B cell (primary cell): ENCODE data around the gene SLC9A6. TPM values are rescaled to one million over a fixed set of nuclear protein-coding genes. Genes with fewer than 3 reads are reported as not detected.

Experiments
- ATAC-seq: fragments of 200-7000 bp; cut with Tn5 transposase; one replicate; pipeline ENCODE4 v1.10.0; 2021; ENCODE audit warnings: low read depth, mild to moderate bottlenecking, moderate number of reproducible peaks, moderate library complexity
- CTCF ChIA-PET: fragments of 350-600 bp; sonication (Branson Sonifier 250); formaldehyde crosslinking; loops from one replicate; lab custom pipeline; 2021; ENCODE audit warnings: antibody characterized with exemption, inconsistent platforms; lab: Charles Lee
- POLR2A ChIA-PET: fragments of 350-600 bp; sonication (Branson Sonifier 250); formaldehyde crosslinking; loops from one replicate; lab custom pipeline; 2021; ENCODE audit warnings: antibody characterized with exemption; lab: Charles Lee
- DNase-seq: peaks from one replicate; pipeline ENCODE4 v3.0.0; 2013
- H2AFZ ChIP-seq: 2 replicates; pipeline ENCODE4 v1.6.1; 2012; ENCODE audit warnings: mild to moderate bottlenecking, low read depth, low read length; ENCODE audit not compliant: insufficient read depth, poor library complexity, severe bottlenecking
- H3K27ac ChIP-seq, 2 donors: 1 replicate in 1 of 2; 2 replicates in 1 of 2; pipeline ENCODE4 v1.5.1; 2012 to 2013; ENCODE audit warnings: low read length in 2 of 2, mild to moderate bottlenecking in 2 of 2, moderate library complexity in 1 of 2
- H3K27me3 ChIP-seq, 4 experiments: fragments of 200-600 bp in 1 of 4; sonication (generic) in 1 of 4; replicated peaks in 1 of 4; 1 replicate in 2 of 4; 2 replicates in 2 of 4; pipeline versions ENCODE4 v1.6.1 to v1.7.0; 2013 to 2016; ENCODE audit warnings: low read length in 3 of 4, mild to moderate bottlenecking in 2 of 4, mixed read lengths in 1 of 4, moderate library complexity in 1 of 4; ENCODE audit not compliant: insufficient read depth in 4 of 4, control insufficient read depth in 3 of 4; ENCODE audit errors: control extremely low read depth in 1 of 4
- H3K36me3 ChIP-seq, 2 experiments: replicated peaks in 1 of 2; 1 replicate in 1 of 2; 2 replicates in 1 of 2; pipeline versions ENCODE4 v1.6.1 to v1.7.1; 2013; ENCODE audit warnings: low read length in 1 of 2; ENCODE audit not compliant: insufficient read depth in 2 of 2, control insufficient read depth in 1 of 2; ENCODE audit errors: control extremely low read depth in 1 of 2, extremely low read depth in 1 of 2
- H3K4me1 ChIP-seq, 2 donors: fragments of 200-600 bp in 1 of 2; sonication (generic) in 1 of 2; 1 replicate in 1 of 2; 2 replicates in 1 of 2; pipeline versions ENCODE4 v1.5.1 to v1.6.1; 2013 to 2017; ENCODE audit warnings: low read length in 2 of 2; ENCODE audit not compliant: control insufficient read depth in 2 of 2, insufficient read depth in 2 of 2
- H3K4me2 ChIP-seq: replicated peaks from 2 replicates; pipeline ENCODE3; 2012; ENCODE audit warnings: mild to moderate bottlenecking, low read depth, low read length; ENCODE audit not compliant: poor library complexity, severe bottlenecking
- H3K4me3 ChIP-seq, 5 experiments: fragments of 200-600 bp in 1 of 5; sonication (generic) in 1 of 5; 1 replicate in 3 of 5; 2 replicates in 2 of 5; pipeline versions ENCODE4 v1.5.1 to v1.7.0; 2011 to 2016; ENCODE audit warnings: low read length in 4 of 5, mild to moderate bottlenecking in 4 of 5, low read depth in 2 of 5, control low read depth in 1 of 5, moderate library complexity in 1 of 5; ENCODE audit not compliant: insufficient read depth in 1 of 5; ENCODE audit errors: control extremely low read depth in 1 of 5, extremely low read depth in 1 of 5
- H3K79me2 ChIP-seq: fragments of 200-600 bp; sonication (generic); one replicate; pipeline ENCODE4 v1.6.0; 2016; ENCODE audit warnings: low read length; ENCODE audit not compliant: control insufficient read depth, insufficient read depth
- H3K9ac ChIP-seq: fragments of 200-600 bp; sonication (generic); 2 replicates; pipeline ENCODE4 v1.6.1; 2017; ENCODE audit warnings: mild to moderate bottlenecking, low read length, moderate library complexity
- H3K9me3 ChIP-seq, 3 donors: one replicate each; pipeline versions ENCODE4 v1.6.1 to v1.7.1; 2013; ENCODE audit warnings: low read length in 2 of 3; ENCODE audit not compliant: control insufficient read depth in 2 of 3, insufficient read depth in 1 of 3; ENCODE audit errors: control extremely low read depth in 1 of 3
- H4K20me1 ChIP-seq: 2 replicates; pipeline ENCODE4 v1.6.0; 2012; ENCODE audit warnings: mild to moderate bottlenecking, low read length; ENCODE audit not compliant: insufficient read depth, control insufficient read depth, poor library complexity, severe bottlenecking
- H3K27ac Mint-ChIP-seq: one replicate; pipeline ENCODE4 v1.8.0; 2021; ENCODE audit warnings: mixed read lengths
- H3K27me3 Mint-ChIP-seq: one replicate; pipeline ENCODE4 v1.8.0; 2021; ENCODE audit warnings: mixed read lengths
- H3K4me1 Mint-ChIP-seq: one replicate; pipeline ENCODE4 v1.8.0; 2021; ENCODE audit warnings: mixed read lengths
- H3K4me3 Mint-ChIP-seq: one replicate; pipeline ENCODE4 v1.8.0; 2021; ENCODE audit warnings: mixed read lengths
- H3K9me3 Mint-ChIP-seq: one replicate; pipeline ENCODE4 v1.8.0; 2022; ENCODE audit warnings: mixed read lengths; ENCODE audit not compliant: insufficient read depth
- EZH2 ChIP-seq: IDR thresholded peaks from 2 replicates; pipeline ENCODE4 v1.6.1; 2012; ENCODE audit warnings: borderline replicate concordance, low read depth, mild to moderate bottlenecking, moderate library complexity, low read length; ENCODE audit not compliant: insufficient read depth, poor library complexity, severe bottlenecking
- WGBS: methylation state at CpG from one replicate; pipeline ENCODE4 v1.1.5; 2013; ENCODE audit warnings: missing lambda C conversion rate; ENCODE audit not compliant: insufficient coverage; 5-methylcytosine and 5-hydroxymethylcytosine counted together
- intact Hi-C: fragments of 100-400 bp; cut with micrococcal nuclease; formaldehyde crosslinking; loops from one replicate; pipeline ENCODE4 v1.10.0; 2022
- polyA plus RNA-seq: library from polyadenylated mRNA; depleted of rRNA; stranded (reverse); fragments of >200 nt; gene quantifications from 2 replicates; pipeline ENCODE4 v1.2.3, GENCODE V29; 2012
- total RNA-seq, 2 donors: library from RNA; stranded (reverse); fragments of 120-200 nt in 1 of 2; gene quantifications; 1 replicate in 1 of 2; 2 replicates in 1 of 2; pipeline versions ENCODE4 v1.2.3 to v1.2.4, GENCODE V29; 2013 to 2022
- TF ChIP-seq, protein P1 (sequence below): fragments of 200-600 bp; IDR thresholded peaks from one replicate; pipeline ENCODE4 v1.8.0; 2022; ENCODE audit warnings: antibody characterized with exemption, mild to moderate bottlenecking

Gene SLC9A6
- total and polyA plus RNA-seq, 2 donors (not counting 1 experiment from before 2014, with no cell fraction given): 3.1 to 14.5 TPM

DNA sequence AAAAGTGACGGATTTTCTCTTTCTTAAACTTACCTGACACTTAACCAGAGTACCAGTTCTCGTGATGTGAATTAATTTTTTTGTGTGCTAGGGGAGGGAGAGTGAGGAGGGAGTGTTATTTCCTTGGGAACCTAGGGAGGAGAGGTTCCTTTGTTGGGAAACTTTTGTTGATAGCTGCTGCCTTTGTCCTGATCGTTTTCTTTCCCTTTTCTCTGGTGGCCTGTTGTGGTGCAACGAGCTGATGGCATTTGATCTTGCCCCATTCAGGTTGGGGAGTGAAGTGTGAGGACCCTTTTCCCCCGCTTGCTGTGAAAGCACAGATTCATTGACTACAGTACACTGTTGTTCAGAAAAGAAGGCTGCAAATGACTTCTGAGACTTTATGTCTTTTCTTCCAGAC lies 59.8 kb downstream of the SLC9A6 start:
- Histone ChIP-seq H3K4me2 (no peak overlapping the region), H3K4me1 (no peaks in the 10 kb centered on the region), H2AFZ (no peak overlapping the region), H3K9me3 (no peaks in the 10 kb centered on the region), H3K27me3 (no peaks in the 10 kb centered on the region), H3K4me3 (no peak overlapping the region), H3K27ac (no peak overlapping the region), H3K79me2 (no peaks in the 10 kb centered on the region), H3K9ac (no peak overlapping the region), H4K20me1 (no peaks in the 10 kb centered on the region), H3K36me3 (no peaks in the 10 kb centered on the region)
- Mint-ChIP-seq H3K4me3 (no peak overlapping the region), H3K4me1 (no peaks in the 10 kb centered on the region), H3K27ac (no peak overlapping the region), H3K27me3 (no peaks in the 10 kb centered on the region), H3K9me3 (no peaks in the 10 kb centered on the region)
- CTCF ChIA-PET: no interaction called here
- DNase-seq: no peak
- WGBS: no CpG with 5 or more reads among the region's 5 CpGs
- intact Hi-C loops: no loop called here
- TF ChIP-seq, protein P1, sequence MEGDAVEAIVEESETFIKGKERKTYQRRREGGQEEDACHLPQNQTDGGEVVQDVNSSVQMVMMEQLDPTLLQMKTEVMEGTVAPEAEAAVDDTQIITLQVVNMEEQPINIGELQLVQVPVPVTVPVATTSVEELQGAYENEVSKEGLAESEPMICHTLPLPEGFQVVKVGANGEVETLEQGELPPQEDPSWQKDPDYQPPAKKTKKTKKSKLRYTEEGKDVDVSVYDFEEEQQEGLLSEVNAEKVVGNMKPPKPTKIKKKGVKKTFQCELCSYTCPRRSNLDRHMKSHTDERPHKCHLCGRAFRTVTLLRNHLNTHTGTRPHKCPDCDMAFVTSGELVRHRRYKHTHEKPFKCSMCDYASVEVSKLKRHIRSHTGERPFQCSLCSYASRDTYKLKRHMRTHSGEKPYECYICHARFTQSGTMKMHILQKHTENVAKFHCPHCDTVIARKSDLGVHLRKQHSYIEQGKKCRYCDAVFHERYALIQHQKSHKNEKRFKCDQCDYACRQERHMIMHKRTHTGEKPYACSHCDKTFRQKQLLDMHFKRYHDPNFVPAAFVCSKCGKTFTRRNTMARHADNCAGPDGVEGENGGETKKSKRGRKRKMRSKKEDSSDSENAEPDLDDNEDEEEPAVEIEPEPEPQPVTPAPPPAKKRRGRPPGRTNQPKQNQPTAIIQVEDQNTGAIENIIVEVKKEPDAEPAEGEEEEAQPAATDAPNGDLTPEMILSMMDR: no peak
- no peak for TF ChIP-seq EZH2
- ATAC-seq: no peak
- POLR2A ChIA-PET: no interaction called here

DNA sequence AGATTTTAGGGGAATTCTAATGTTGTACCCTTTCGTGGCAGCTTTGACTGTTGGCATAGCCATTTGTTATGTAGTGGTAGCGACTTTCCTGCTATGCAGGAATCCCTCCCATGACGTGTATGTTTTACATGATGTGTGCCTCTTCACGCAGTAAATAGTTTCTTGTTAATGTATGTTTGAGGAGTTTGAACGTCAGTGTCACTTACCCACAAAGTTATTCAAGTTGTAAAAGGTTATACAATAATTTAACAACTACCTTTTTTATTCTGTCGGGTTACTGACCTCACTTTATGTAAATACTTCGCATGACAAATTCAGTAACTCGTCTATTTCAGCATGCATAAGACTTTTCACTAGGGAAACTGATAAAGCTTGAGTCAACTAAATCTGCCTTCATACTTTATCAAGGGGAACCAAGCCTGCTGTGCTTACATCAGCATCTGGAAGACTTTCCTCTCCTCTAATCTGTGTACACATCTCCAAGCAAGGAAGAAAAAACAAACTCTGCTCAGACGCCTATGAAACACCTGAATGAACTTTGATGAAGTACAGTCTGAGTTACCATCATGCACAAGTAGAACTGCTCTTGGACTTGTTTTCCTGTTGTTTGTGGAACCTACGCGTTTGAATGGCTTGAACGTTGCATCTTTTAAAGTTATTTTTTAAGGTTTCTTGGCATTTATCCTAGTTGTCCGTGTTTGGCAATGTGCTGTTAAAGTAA lies 61.2 kb downstream of the SLC9A6 start:
- DNase-seq (no peak), ATAC-seq (no peak)
- Histone ChIP-seq H3K9me3 (no peaks in the 10 kb centered on the region), H3K4me1 (no peaks in the 10 kb centered on the region), H4K20me1 (no peaks in the 10 kb centered on the region), H2AFZ (no peak overlapping the region), H3K9ac (no peak overlapping the region), H3K4me3 (no peak overlapping the region), H3K79me2 (no peaks in the 10 kb centered on the region), H3K4me2 (no peak overlapping the region), H3K27ac (no peak overlapping the region), H3K27me3 (no peaks in the 10 kb centered on the region), H3K36me3 (no peaks in the 10 kb centered on the region)
- H3K4me3 Mint-ChIP-seq: no peak overlapping the region
- intact Hi-C loops: no loop called here
- ChIA-PET POLR2A (no interaction called here), CTCF (no interaction called here)
- no peaks in the 10 kb centered on the region for H3K4me1 Mint-ChIP-seq
- H3K27me3 Mint-ChIP-seq: no peaks in the 10 kb centered on the region
- no peaks in the 10 kb centered on the region for H3K9me3 Mint-ChIP-seq
- 83% methylated on average over 2 of the region's 13 CpGs for WGBS
- no peak overlapping the region for H3K27ac Mint-ChIP-seq
- TF ChIP-seq, protein P1: no peak
- no peak for TF ChIP-seq EZH2
